GM21737 (cell line): ENCODE results near the gene PSME1.

Experiments
- ATAC-seq: cut with Tn5 transposase; IDR thresholded peaks from one replicate; pipeline ENCODE4 v1.9.1; 2021; ENCODE audit warnings: mild to moderate bottlenecking, moderate library complexity; ENCODE audit not compliant: unreplicated experiment

The PSME1 gene

DNA sequence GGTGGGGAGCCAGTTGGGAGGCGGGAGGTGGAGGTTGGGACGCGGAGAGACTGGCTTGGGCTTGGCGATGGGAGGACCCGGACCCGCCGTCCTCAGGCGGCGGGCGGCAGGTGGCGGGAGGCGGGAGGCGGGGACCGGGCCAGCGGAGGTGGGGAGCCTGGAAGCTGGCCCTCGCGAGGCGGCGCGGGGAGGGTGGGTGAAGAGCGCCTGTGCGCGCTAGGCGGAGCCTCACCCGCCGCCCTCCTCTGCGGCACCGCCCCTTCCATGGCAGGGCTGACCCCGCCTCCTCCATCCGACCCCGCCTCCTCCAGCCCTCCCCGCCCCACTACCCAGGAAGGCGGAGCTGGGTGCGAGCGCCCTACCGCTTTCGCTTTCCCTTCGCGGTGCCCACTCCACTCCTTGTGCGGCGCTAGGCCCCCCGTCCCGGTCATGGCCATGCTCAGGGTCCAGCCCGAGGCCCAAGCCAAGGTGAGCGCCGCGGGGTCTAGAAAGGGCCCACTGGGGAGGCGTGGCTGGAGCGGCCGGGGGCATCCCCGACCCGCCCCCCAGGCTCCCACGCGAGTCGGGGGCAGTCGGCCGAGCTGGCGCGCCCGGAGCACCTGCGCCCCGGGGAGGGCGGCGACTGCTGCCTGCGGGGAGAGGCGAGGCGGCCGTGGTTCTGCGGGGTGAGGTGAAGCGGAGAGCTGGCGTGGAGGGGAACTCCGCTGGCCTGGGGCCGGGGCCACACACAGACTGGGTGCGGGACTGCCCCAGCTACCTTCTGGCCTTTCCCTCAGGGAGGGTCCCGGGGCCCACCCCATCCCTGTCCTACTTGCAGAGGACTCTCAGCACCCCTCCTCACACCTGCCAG is at the start of gene PSME1:
PSME1 (plus strand) TSS at position 361 of the 850 bp plus-strand sequence; CDS start at position 430, 69 bp downstream.
- peak; percentile 78 for ATAC-seq

DNA sequence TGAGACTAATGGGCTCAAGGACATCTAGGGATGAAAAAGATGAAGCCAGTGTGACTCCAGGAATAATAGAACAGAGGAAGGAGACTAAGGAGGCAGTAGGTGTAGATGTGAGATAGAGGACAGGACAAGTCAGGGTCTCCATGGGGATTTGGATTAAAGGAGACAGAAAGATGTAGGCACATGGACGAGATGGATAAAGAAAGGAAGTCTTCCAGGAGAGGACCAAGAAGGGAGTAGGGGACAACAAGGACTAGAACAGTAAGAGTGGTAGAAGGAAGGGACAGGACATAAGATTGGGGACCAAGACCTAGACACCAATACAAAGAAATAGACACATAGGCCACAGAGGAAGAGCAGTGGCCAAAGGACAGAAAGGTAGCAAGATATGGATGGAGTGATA is 49.0 kb upstream of the PSME1 start:
- no peak for ATAC-seq

DNA sequence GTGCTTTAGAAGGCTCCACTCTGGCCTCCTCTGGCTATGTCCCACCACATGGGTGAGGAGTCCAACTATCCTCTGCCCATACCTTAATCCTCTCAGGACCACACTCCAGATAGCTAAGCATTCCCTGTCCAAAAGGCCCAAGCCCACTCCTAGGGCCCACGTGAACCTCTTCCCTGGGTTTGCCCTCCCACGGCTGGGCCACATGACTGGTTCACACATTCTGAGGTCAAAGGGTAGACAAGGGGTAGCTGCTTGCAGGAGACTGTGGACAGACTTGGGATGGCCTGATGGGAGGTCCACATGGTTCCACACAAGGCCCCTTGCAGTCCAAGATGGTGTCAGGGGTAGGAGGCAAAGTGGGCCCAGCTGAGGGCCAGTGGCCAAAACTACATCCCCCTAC is 47.9 kb upstream of the PSME1 start:
- no peak for ATAC-seq

DNA sequence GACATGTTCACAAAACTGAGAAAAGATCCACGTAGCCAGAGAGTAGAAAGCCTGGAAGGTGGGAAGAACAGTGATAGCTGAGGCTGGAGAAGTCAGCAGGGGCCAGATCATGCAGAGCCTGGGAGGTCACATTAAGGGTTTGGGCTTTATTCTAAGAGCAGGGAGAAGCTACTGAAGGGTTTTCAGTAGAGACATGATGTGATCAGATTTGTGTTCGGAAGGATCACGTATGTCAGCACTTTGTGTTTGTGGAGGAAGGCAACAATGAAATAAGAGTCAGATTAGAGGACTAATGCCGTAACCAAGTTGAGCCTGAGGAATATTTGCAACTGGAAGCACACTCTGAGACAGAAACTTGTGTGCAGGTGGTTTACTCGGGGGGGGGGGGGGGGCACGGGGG is 46.1 kb upstream of the PSME1 start:
- no peak for ATAC-seq

DNA sequence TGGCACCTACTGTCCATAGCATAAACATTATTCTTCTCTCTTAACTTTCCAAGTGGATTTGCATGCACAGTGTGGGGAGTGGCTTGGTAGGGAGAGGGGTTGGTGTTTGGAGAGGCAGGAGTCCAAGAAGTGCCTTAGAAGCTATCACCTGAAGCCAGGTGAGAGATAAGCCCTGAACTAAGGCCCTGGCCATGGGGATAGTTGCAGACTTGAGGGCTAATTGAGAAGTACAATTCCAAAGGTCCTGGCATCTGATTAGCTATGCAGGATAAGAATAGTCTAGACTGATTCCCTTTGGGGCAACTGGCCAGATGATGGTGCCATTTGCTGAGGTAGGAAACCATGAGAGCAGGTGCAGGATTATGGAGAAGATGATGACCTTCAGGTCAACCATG is 43.9 kb upstream of the PSME1 start:
- ATAC-seq, result no peak

DNA sequence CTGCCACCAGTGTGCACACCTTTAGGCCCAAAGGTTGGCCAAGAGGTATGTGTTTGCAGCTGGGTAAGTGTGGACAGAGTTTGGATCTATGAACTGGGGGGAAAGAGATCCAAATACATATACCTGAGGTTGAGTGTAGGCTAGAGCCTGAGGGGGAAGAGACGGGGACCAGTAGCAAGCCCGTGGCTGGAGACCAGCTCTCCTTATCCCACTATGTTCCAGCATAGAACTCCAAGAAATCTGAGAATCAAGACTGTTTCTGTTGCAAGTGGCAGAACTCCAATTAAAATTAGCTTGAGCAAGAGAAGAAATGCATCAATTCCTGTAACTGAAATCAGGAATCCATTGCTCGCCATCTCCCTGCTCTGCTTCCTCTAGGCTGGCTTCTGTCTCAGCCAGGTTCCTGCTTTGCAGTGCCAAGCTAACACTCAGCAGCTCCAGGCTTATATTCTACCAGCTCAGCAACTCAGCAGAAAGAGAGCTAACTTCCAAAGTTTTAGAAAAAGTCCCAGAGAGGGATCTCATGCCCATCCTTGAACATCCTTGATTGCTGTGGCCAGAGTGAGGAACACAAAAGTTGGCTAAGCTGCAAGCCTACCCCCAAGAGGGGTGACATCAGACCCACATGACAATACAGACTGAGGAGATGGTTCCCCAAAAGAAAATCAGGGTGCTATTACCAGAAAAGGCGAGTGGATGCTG is 43.3 kb upstream of the PSME1 start:
- no peak for ATAC-seq

DNA sequence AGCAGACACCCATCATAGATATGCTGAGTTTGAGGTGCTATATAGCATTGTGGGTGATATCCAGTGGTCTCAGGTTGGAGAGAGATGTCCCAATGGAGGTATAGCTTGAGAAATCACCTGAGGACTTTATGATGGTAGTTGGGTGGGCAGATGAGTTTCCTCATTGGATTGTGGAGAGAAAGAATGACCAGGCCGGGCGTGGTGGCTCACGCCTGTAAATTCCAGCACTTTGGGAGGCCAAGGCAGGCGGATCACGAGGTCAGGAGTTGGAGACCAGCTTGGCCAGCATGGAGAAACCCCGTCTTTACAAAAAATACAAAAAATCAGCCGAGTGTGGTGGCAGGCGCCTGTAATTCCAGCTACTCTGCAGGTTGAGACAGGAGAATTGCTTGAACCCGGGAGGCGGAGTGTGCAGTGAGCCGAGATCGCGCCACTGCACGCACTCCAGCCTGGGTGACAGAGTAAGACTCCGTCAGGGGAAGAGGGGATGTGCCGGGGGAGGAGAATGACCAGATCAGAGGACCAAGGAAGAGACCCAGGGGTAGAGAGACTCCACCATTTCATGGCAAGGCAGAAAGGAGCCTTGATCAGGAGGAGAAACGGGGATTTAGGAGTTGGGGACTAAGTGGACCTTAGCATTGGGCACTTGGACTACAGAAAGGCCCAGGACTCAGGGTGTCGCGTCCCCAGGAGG is 42.6 kb upstream of the PSME1 start:
- no peak for ATAC-seq

DNA sequence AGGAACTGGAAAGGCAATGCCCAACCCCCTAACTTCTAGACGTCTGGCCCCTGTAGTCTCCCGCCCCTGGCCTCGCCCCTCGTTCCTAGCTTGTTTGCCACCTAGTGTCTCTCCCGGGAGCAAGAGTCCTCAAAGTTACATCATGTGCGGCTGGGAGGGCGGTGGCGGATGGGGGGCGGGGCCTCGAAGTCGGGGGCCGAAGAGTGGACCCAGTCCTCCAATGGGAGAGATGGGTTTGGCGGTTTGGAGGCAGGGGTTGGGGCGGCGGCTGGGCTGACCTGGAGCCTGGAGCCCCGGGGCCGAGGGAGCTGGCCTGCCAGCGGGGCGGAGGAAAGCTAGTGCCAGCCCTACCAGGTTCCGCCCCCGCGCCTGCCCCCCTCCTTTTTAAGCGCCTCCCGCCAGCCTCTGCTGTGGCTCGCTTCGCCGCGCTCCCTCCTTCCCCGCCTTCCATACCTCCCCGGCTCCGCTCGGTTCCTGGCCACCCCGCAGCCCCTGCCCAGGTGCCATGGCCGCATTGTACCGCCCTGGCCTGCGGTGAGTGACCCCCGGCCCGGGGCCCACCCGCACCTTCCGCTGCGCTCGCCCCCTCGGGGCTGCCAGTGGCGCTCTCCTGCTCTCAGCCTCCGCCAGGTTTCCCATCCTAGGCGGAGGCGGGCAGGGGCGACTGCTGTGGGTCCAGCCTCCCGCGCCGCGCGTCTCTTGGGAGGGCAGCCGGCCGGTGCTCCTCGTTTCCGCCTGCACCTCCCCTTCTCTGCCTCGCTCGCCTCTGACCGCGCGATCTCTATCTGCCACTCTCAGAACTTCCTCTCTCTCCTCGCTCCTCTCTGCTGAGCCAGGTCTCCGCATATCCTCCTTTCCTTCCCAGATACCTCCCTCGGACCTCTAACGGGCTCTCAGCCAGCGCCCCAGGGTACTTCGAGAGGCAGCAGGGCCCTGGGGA is 41.8 kb upstream of the PSME1 start, which contains the start of gene PCK2:
PCK2 (plus strand) TSS at position 411 of the 940 bp plus-strand sequence; CDS start at position 506, 95 bp downstream.
- peak; percentile 50 for ATAC-seq

DNA sequence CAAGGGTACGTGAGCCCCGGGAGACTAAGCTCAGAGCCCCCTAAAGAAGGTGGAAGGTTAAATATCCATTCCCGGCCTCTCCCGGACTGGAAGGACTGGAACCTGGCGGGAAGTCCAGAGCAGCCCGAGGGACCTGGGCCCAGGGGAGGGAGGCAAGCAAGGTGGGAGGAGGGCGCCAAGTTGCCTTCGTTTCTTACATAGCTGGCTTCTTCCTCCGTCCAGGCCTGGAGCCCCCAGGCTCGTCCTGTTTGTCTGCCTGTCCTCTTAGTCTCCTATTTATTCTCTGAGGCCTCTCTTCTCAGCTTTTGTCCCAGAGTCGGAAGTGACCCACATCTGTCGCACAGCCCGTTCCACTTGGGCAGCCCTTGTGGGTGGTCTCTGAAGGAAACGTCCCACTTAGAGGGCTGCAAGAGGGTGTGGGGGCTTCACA is 41.1 kb upstream of the PSME1 start:
- ATAC-seq, result no peak

DNA sequence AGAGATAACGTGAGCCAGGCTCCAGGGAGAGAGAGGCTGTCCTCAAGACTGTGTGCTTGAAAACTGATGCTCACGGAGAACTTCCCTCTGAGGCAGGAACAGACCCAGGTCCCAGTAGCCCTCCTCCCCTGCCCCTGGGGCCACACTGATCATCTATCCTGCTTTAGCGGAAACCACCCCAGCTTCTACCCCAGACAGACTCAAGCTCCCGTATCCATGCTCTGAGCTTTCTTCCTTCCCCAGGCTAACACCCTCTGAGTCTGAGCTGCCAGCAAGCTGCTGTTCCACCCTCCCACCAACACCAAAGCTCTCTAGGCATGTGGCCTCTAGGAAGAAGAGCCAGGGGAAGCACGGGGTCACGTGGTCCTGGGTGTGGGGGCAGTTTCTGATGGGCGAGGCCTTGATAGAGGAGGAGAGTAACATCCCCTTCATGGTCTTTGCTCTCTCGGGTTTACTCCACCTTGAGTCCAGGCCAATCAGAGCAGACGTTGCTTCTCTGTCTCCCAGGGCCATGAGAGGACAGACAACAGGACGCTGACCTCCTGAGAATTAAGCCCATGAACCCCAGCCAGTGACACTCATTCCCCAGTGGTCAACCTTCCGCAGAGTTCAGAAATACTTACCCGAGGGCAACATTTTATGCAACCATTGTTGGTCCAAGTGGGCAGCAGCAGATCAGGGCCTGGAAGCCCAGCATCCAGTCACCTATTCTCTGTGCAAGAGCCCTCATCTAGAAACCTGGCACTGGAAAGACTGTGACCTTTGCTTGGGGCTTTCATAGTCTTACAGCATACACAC is 40.5 kb upstream of the PSME1 start:
- ATAC-seq, result peak; percentile 64

DNA sequence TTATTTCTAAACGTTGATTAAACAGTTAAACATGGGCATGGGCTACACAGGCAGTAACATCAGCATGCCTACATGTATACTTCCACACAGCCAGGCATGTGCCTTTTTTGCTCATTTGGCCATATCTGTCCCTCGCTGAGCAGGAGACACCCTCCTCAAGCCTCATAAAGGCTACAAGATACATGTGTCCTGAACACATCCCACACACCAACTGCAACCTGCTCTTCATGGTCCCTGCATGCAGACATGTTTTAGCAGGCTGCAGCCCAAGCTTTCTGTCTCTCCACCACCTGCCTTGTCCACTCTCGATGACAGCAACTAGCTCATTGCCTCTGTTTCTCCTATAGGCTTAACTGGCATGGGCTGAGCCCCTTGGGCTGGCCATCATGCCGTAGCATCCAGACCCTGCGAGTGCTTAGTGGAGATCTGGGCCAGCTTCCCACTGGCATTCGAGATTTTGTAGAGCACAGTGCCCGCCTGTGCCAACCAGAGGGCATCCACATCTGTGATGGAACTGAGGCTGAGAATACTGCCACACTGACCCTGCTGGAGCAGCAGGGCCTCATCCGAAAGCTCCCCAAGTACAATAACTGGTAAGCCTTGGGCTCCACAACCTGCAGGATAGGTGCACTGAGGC is 39.3 kb upstream of the PSME1 start:
- no peak for ATAC-seq

DNA sequence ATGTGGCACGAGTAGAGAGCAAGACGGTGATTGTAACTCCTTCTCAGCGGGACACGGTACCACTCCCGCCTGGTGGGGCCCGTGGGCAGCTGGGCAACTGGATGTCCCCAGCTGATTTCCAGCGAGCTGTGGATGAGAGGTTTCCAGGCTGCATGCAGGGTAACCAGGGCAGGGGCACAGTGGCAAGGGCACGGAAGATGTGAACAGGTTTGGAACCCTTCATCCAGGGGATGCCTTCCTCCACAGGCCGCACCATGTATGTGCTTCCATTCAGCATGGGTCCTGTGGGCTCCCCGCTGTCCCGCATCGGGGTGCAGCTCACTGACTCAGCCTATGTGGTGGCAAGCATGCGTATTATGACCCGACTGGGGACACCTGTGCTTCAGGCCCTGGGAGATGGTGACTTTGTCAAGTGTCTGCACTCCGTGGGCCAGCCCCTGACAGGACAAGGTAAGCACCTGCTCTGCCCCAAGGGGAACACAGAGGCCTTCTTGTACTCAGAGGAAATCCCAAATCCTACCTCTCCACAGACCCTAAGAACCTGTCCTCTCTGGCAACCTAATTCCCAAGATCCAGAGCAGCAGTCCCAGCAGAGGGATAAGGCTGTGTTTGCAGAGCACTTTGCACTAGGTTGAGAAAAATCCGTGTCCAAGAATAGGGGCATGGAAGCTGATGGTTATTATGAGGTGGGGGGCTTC is 37.6 kb upstream of the PSME1 start:
- ATAC-seq, result no peak

DNA sequence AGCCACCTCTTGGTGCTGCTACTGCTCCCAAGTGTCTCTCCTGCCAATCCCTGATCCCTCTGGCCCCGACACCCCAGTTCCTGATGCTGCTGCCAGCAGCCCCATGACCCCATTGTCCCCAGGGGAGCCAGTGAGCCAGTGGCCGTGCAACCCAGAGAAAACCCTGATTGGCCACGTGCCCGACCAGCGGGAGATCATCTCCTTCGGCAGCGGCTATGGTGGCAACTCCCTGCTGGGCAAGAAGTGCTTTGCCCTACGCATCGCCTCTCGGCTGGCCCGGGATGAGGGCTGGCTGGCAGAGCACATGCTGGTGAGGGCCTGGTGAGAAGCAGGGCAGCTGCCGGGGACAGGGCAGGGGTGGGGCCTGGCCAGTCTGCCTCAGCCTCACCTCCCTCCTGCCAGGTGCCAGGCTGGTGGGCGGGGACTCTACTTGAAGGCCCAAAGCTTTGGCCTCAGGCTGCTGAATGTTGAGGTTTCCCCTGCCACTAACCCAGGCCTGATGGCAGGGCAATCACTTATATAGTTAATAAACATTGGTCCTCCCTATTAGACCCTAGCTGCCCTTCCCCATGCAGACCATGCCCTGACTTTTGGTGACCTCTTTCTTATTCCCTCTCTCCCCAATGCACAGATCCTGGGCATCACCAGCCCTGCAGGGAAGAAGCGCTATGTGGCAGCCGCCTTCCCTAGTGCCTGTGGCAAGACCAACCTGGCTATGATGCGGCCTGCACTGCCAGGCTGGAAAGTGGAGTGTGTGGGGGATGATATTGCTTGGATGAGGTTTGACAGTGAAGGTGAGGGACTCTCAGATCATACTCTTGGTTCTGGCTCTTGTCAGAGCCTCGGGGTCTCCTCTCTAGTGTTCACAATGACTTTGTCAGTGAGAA is 36.8 kb upstream of the PSME1 start:
- ATAC-seq, result no peak

DNA sequence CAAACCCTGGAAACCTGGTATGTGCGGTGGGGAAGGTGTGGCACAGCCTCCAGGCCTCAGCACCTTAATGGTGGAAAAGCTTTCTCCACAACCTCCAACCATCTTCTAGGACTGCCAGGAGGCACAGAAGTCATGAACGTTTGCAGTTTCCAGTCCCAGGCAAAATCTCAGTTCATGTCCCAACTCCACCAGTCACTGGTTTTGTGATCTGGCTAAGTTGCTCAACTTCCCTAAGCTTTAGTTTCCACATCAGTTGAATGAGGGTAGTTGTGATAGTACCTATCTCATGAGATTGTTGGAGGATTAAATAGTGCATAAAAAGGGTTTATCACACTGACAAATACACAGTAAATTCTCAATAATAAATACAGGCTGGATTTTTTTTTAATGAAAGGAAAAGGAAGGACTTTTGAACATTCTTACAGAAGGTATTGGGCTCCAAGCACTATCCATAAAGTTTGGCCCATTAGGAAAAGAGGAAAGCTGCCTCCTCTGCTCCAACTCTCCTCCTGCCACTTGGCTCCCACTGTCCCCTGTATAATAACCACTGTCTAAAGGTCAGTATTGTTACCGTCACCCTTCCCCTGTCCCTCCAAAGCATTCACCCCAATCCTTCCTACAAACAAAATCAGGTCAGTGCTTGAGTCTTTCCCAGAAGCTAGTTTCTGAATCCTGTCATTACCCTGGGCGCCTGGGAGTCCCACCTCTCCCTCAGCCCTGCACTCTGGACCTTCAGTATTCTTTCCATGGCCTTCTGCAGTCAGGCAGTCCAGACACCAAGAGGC is 35.6 kb upstream of the PSME1 start:
- ATAC-seq, result no peak

DNA sequence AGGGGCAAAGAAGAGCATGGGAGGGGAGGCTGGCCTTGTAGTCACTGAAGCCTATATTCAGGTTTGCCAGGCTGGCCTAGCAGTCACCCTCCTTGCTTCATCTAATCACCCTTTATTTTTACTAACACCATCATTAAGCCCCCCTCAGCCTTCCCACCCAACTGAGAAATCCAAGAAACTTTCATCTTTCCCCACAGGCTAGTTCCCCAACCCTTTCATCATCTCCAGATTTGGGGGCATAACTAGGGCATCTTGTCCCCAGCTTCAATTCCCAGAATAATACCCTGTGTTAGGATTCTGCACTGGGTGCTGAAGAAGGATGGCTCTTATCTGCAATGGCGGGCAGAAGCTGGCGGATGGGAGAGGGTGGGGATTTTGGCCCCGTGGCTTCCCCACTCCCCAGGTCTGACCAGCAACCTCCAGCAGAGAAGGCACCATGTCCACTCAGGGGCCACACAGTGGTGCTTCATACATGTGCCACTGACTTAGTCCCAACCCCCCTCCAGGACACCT is 35.0 kb upstream of the PSME1 start:
- ATAC-seq, result no peak

DNA sequence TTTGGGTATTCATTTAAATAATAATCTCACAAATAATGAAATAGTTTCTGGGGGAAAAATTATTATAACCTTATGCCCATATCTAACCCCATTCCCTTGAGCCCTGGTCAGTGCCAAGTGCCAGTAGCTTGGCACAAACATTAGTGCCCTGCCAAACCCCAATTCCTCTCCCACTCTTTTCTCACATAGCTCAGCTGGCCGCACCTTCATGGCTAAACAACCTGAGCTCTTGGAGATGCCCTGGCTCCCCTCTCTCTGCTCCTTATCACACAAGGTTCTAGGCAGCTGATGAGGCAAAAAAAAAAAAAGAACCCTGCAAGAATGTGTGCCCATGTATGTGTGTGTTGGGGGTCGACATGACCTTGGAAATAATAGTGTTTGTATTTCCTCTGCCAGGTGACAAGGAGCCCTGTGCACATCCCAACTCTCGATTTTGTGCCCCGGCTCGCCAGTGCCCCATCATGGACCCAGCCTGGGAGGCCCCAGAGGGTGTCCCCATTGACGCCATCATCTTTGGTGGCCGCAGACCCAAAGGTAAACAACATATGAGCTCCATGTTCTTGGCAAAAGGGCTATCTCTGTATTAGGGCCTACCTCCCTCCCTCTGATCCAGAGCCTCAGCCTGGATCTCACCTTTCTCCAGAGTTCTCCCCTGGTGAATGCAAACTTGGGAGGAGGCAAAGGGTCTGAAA is 33.5 kb upstream of the PSME1 start:
- ATAC-seq, result no peak
